Lower leg skin (tissue), 3 donors: ENCODE data around the gene MYH7B.

Experiments used
- POLR2A ChIP-seq, 2 donors: fragments of 450-650 bp; IDR thresholded peaks; one replicate each; pipeline ENCODE4 v1.6.1; 2016 to 2017; ENCODE audit warnings: antibody characterized with exemption in 2 of 2, mild to moderate bottlenecking in 1 of 2, moderate library complexity in 1 of 2
- TF ChIP-seq, protein P1 (sequence below), 3 donors: fragments of 450-650 bp; IDR thresholded peaks; one replicate each; pipeline ENCODE4 v1.5.1; 2016; ENCODE audit warnings: antibody characterized with exemption in 3 of 3, mild to moderate bottlenecking in 3 of 3, moderate library complexity in 2 of 3

DNA sequence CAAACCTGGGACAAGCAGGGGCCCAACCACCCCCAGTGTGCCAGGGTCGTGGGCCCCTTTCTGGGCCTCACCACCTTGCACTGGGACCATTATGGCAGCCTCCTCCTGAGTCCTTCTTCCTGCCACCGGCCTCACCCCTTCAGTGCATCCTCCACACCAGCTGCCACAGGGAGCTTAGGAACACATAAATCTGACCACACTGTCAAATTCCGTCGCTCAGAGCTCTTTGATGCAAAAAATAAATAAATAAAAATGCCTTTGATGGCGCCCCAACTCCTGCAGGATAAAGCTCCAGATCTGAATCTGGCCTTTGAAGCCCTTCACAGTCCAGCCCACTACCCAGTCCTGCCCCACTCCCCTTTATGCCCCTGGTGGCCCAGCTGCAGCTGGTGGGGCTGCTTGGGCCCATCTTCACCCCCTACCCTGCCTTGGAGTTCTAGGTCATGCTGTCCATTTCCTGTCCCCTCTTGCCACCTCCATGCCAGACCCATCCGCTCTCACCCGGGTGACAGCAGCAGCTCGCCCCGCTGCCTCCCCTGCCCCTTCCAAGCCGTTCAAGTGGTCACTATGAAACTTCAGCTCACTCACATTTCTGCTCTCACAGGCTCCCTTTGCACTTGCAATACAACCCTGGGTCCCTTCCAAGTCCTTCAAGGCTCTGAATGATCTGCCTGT lies 16.0 kb downstream of the MYH7B start:
- TF ChIP-seq, protein P1, sequence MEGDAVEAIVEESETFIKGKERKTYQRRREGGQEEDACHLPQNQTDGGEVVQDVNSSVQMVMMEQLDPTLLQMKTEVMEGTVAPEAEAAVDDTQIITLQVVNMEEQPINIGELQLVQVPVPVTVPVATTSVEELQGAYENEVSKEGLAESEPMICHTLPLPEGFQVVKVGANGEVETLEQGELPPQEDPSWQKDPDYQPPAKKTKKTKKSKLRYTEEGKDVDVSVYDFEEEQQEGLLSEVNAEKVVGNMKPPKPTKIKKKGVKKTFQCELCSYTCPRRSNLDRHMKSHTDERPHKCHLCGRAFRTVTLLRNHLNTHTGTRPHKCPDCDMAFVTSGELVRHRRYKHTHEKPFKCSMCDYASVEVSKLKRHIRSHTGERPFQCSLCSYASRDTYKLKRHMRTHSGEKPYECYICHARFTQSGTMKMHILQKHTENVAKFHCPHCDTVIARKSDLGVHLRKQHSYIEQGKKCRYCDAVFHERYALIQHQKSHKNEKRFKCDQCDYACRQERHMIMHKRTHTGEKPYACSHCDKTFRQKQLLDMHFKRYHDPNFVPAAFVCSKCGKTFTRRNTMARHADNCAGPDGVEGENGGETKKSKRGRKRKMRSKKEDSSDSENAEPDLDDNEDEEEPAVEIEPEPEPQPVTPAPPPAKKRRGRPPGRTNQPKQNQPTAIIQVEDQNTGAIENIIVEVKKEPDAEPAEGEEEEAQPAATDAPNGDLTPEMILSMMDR (IDR thresholded peaks at IDR 0.05) = no peak
- TF ChIP-seq POLR2A (IDR thresholded peaks at IDR 0.05) = no peak
